ENCODE data around the gene CENPP. TPM values are rescaled to one million over a fixed set of nuclear protein-coding genes. Genes with fewer than 3 reads are reported as not detected.

CENPP gene
- total and polyA plus RNA-seq, 4 donors: 0.62 to 8.7 (median 1.3) TPM

DNA sequence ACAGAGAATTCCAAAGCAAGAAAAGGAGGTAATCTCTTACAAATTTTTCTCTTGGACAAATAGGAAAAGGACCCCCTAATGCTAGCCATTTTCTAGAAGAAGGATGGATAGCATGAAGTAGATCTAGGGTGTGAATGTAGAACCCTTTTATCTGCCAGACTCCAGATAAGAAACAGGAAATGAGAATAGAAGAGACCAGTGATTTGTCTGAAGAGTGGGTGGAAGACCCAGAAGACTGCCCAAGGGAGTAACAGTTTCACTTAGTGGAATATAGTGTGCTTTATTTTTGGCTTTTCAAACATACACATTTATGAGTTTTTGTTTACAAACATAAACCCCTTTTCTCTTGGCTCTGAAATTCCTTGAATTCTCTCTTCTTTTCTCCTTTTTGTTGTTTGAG, 185.0 kb downstream of the CENPP start:
- Histone ChIP-seq H3K9ac (ENCODE audit: low read depth in 1 of 2, low read length in 2 of 2) (no peak overlapping the region), H3K36me3 (ENCODE audit: control insufficient read depth in 4 of 4, insufficient read depth in 3 of 4, low read depth in 1 of 4, low read length in 3 of 4) (peaks cover 0 to 5% (median 2%) of the 10 kb centered on the region in 4 donors), H3K9me3 (ENCODE audit: control insufficient read depth in 4 of 4, low read length in 3 of 4) (no peaks in the 10 kb centered on the region), H3K4me1 (ENCODE audit: control insufficient read depth in 4 of 4, insufficient read depth in 4 of 4, low read length in 3 of 4) (no peaks in the 10 kb centered on the region), H3K4me3 (ENCODE audit: low read depth in 1 of 3, low read length in 3 of 3) (no peak overlapping the region), H3K27ac (ENCODE audit: low read depth in 1 of 2, low read length in 2 of 2) (no peak overlapping the region), H3K27me3 (ENCODE audit: control insufficient read depth in 4 of 4, insufficient read depth in 4 of 4, low read length in 3 of 4) (no peaks in the 10 kb centered on the region)
- TF ChIP-seq GABPA (IDR thresholded peaks at IDR 0.05 in 1 of 2, conservative IDR thresholded peaks at IDR 0.05 in 1 of 2) (no peak), TAF1 (conservative IDR thresholded peaks at IDR 0.05) (no peak), JUND (IDR thresholded peaks at IDR 0.05) (no peak), YY1 (IDR thresholded peaks at IDR 0.05) (no peak), RXRA (IDR thresholded peaks at IDR 0.05) (no peak), FOXA2 (IDR thresholded peaks at IDR 0.05) (no peak), NR2F2 (IDR thresholded peaks at IDR 0.05) (no peak), EGR1 (IDR thresholded peaks at IDR 0.05; ENCODE audit: low read depth in 2 of 2) (no peak)
- TF ChIP-seq, protein P1, sequence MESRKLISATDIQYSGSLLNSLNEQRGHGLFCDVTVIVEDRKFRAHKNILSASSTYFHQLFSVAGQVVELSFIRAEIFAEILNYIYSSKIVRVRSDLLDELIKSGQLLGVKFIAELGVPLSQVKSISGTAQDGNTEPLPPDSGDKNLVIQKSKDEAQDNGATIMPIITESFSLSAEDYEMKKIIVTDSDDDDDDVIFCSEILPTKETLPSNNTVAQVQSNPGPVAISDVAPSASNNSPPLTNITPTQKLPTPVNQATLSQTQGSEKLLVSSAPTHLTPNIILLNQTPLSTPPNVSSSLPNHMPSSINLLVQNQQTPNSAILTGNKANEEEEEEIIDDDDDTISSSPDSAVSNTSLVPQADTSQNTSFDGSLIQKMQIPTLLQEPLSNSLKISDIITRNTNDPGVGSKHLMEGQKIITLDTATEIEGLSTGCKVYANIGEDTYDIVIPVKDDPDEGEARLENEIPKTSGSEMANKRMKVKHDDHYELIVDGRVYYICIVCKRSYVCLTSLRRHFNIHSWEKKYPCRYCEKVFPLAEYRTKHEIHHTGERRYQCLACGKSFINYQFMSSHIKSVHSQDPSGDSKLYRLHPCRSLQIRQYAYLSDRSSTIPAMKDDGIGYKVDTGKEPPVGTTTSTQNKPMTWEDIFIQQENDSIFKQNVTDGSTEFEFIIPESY (IDR thresholded peaks at IDR 0.05): no peak
- TF ChIP-seq, protein P2, sequence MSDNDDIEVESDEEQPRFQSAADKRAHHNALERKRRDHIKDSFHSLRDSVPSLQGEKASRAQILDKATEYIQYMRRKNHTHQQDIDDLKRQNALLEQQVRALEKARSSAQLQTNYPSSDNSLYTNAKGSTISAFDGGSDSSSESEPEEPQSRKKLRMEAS (IDR thresholded peaks at IDR 0.05): no peak
- DNase-seq (ENCODE audit: low spot score): no peak

DNA sequence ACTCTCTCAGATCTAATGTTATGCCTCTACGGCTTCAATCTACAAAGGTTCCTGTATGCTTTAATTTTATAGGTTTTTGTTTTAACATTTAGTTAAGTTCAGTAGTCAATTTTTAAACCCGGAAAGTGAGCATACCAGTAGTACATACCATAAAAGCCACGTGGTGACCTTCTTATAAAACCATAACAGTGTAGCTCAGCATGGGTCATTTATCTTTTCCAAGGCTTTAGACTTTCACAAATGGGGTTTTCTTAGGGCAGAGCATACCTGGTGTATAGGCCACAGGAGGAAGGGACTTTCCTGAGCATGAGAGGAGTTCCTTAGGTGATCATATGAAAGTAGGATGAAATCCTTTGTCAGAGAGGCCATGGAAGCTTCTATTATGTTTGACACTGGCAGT, 186.9 kb downstream of the CENPP start:
- no peak overlapping the region for H3K27ac ChIP-seq (ENCODE audit: low read depth in 1 of 2, low read length in 2 of 2)
- peaks cover 0 to 10% (median 7%) of the 10 kb centered on the region in 4 donors for H3K36me3 ChIP-seq (ENCODE audit: control insufficient read depth in 4 of 4, insufficient read depth in 3 of 4, low read depth in 1 of 4, low read length in 3 of 4)
- H3K9ac ChIP-seq (ENCODE audit: low read depth in 1 of 2, low read length in 2 of 2): no peak overlapping the region
- H3K9me3 ChIP-seq (ENCODE audit: control insufficient read depth in 4 of 4, low read length in 3 of 4): no peaks in the 10 kb centered on the region
- no peak for TF ChIP-seq EGR1 (IDR thresholded peaks at IDR 0.05; ENCODE audit: low read depth in 2 of 2)
- TF ChIP-seq, protein P3, sequence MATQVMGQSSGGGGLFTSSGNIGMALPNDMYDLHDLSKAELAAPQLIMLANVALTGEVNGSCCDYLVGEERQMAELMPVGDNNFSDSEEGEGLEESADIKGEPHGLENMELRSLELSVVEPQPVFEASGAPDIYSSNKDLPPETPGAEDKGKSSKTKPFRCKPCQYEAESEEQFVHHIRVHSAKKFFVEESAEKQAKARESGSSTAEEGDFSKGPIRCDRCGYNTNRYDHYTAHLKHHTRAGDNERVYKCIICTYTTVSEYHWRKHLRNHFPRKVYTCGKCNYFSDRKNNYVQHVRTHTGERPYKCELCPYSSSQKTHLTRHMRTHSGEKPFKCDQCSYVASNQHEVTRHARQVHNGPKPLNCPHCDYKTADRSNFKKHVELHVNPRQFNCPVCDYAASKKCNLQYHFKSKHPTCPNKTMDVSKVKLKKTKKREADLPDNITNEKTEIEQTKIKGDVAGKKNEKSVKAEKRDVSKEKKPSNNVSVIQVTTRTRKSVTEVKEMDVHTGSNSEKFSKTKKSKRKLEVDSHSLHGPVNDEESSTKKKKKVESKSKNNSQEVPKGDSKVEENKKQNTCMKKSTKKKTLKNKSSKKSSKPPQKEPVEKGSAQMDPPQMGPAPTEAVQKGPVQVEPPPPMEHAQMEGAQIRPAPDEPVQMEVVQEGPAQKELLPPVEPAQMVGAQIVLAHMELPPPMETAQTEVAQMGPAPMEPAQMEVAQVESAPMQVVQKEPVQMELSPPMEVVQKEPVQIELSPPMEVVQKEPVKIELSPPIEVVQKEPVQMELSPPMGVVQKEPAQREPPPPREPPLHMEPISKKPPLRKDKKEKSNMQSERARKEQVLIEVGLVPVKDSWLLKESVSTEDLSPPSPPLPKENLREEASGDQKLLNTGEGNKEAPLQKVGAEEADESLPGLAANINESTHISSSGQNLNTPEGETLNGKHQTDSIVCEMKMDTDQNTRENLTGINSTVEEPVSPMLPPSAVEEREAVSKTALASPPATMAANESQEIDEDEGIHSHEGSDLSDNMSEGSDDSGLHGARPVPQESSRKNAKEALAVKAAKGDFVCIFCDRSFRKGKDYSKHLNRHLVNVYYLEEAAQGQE (IDR thresholded peaks at IDR 0.05): no peak
- no peak for TF ChIP-seq RXRA (IDR thresholded peaks at IDR 0.05)
- TF ChIP-seq, protein P1 (IDR thresholded peaks at IDR 0.05): no peak
- H3K4me1 ChIP-seq (ENCODE audit: control insufficient read depth in 4 of 4, insufficient read depth in 4 of 4, low read length in 3 of 4): no peaks in the 10 kb centered on the region
- no peak overlapping the region for H3K4me3 ChIP-seq (ENCODE audit: low read depth in 1 of 3, low read length in 3 of 3)
- DNase-seq (ENCODE audit: low spot score): no peak
- no peaks in the 10 kb centered on the region for H3K27me3 ChIP-seq (ENCODE audit: control insufficient read depth in 4 of 4, insufficient read depth in 4 of 4, low read length in 3 of 4)
- 73% methylated on average over 3 of the region's 3 CpGs for WGBS
